DND-41 (cell line): ENCODE results near the gene TMEM214.

ENCODE experiments used
- ATAC-seq: fragments of 200-7000 bp; cut with Tn5 transposase; 3 replicates; pipeline ENCODE4 v1.9.1; 2021; ENCODE audit warnings: low read depth; ENCODE audit not compliant: insufficient read depth
- DNase-seq: peaks from one replicate; pipeline ENCODE4 v3.0.0-alpha.2; 2020
- H2AFZ ChIP-seq: 2 replicates; pipeline ENCODE4 v1.6.0; 2012; ENCODE audit warnings: low read depth, low read length
- H3K27ac ChIP-seq: 2 replicates; pipeline ENCODE4 v1.5.1; 2012; ENCODE audit warnings: low read length, inconsistent platforms
- H3K27me3 ChIP-seq: fragments of 200-600 bp; sonication (generic); 2 replicates; pipeline ENCODE4 v1.6.0; 2012; ENCODE audit warnings: low read length, mild to moderate bottlenecking, inconsistent platforms; ENCODE audit not compliant: insufficient read depth, poor library complexity
- H3K36me3 ChIP-seq: 2 replicates; pipeline ENCODE4 v1.5.1; 2012; ENCODE audit warnings: low read length, inconsistent platforms; ENCODE audit not compliant: insufficient read depth
- H3K4me1 ChIP-seq: 2 replicates; pipeline ENCODE4 v1.5.1; 2012; ENCODE audit warnings: mild to moderate bottlenecking, low read length; ENCODE audit not compliant: insufficient read depth
- H3K4me2 ChIP-seq: 2 replicates; pipeline ENCODE4 v1.6.0; 2012; ENCODE audit warnings: mild to moderate bottlenecking, moderate library complexity, low read length, inconsistent platforms; ENCODE audit not compliant: insufficient read depth
- H3K4me3 ChIP-seq, 2 experiments: fragments of 200-600 bp in 1 of 2; shearing (Covaris generic) in 1 of 2; 2 replicates each; pipeline ENCODE4 v1.5.1; 2012 to 2016; ENCODE audit warnings: inconsistent platforms in 2 of 2, low read length in 2 of 2, mild to moderate bottlenecking in 2 of 2, low read depth in 1 of 2, moderate library complexity in 1 of 2
- H3K79me2 ChIP-seq: 2 replicates; pipeline ENCODE4 v1.6.0; 2012; ENCODE audit warnings: low read length, inconsistent platforms; ENCODE audit not compliant: insufficient read depth
- H3K9ac ChIP-seq: 2 replicates; pipeline ENCODE4 v1.6.0; 2012; ENCODE audit warnings: low read depth, mild to moderate bottlenecking, inconsistent platforms, low read length, moderate library complexity
- H3K9me3 ChIP-seq: 2 replicates; pipeline ENCODE4 v1.5.1; 2012; ENCODE audit warnings: low read length, moderate library complexity, mild to moderate bottlenecking, inconsistent platforms; ENCODE audit not compliant: insufficient read depth, severe bottlenecking
- H4K20me1 ChIP-seq: 2 replicates; pipeline ENCODE4 v1.6.0; 2012; ENCODE audit warnings: low read length; ENCODE audit not compliant: insufficient read depth
- EZH2 ChIP-seq: IDR thresholded peaks from 3 replicates; pipeline ENCODE4 v1.6.1; 2012; ENCODE audit warnings: borderline replicate concordance, low read depth, mild to moderate bottlenecking, moderate library complexity, low read length, inconsistent platforms; ENCODE audit not compliant: severe bottlenecking
- TF ChIP-seq, protein P1 (sequence below): IDR thresholded peaks from 2 replicates; pipeline ENCODE4 v1.5.1; 2012; ENCODE audit warnings: borderline replicate concordance, low read length, moderate library complexity, mild to moderate bottlenecking; ENCODE audit not compliant: poor library complexity, severe bottlenecking; ENCODE audit errors: extremely low read depth

Gene TMEM214

DNA sequence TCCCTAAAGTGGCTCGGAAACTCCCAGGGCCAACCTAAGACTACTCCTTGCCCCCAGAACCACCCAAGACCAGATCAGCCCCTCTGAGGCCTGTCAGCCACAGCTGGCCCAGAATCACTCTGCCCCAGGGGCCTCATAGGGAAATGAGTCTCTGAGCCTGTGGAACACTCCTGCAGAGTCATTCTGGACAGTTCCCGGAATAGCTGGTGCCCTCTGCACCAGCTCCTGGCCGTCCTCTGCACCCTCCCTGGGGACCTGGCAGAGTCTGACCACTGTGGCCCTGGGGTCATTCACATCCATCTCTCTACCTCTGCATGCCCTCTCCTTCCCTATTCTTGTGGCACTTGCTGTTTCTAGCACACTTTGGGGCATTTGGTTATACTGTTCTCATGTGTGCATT is 14.6 kb upstream of the TMEM214 start:
- Histone ChIP-seq H3K9ac (no peak overlapping the region), H3K9me3 (no peaks in the 10 kb centered on the region), H3K79me2 (no peaks in the 10 kb centered on the region), H3K4me3 (no peak overlapping the region), H2AFZ (no peak overlapping the region), H3K27me3 (peaks cover 5% of the 10 kb centered on the region), H3K36me3 (no peaks in the 10 kb centered on the region), H3K27ac (no peak overlapping the region), H3K4me2 (no peak overlapping the region), H4K20me1 (no peaks in the 10 kb centered on the region), H3K4me1 (peaks cover 5% of the 10 kb centered on the region)
- no peak for DNase-seq
- TF ChIP-seq EZH2 = no peak
- TF ChIP-seq, protein P1, sequence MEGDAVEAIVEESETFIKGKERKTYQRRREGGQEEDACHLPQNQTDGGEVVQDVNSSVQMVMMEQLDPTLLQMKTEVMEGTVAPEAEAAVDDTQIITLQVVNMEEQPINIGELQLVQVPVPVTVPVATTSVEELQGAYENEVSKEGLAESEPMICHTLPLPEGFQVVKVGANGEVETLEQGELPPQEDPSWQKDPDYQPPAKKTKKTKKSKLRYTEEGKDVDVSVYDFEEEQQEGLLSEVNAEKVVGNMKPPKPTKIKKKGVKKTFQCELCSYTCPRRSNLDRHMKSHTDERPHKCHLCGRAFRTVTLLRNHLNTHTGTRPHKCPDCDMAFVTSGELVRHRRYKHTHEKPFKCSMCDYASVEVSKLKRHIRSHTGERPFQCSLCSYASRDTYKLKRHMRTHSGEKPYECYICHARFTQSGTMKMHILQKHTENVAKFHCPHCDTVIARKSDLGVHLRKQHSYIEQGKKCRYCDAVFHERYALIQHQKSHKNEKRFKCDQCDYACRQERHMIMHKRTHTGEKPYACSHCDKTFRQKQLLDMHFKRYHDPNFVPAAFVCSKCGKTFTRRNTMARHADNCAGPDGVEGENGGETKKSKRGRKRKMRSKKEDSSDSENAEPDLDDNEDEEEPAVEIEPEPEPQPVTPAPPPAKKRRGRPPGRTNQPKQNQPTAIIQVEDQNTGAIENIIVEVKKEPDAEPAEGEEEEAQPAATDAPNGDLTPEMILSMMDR = no peak
- no peak for ATAC-seq

DNA sequence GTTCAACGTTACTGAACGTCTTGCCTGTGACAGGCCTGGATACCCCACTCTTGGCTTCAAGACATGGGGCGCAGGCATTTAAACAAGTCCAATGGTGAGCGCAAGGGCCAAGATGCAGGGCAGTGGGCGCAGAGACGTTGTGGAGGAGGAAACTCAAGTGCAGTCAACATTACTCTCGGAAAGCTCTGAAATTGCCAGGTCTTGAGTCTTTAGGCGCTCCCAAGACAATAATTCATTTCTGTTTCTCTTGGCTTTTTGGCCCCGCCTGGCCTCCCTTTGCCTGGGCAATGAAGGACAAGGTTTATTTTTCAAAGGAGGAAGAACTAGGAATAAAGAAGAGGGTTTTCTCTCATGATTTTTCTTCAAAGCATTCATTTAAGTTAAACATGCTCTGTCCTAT is 13.3 kb upstream of the TMEM214 start:
- Histone ChIP-seq H3K9me3 (no peaks in the 10 kb centered on the region), H3K4me1 (peaks cover 5% of the 10 kb centered on the region), H3K27ac (no peak overlapping the region), H2AFZ (no peak overlapping the region), H3K36me3 (no peaks in the 10 kb centered on the region; the same call in 1 of the 2 replicates), H3K27me3 (no peaks in the 10 kb centered on the region), H3K4me2 (no peak overlapping the region), H3K79me2 (no peaks in the 10 kb centered on the region), H4K20me1 (no peaks in the 10 kb centered on the region), H3K9ac (no peak overlapping the region), H3K4me3 (no peak overlapping the region)
- ATAC-seq = no peak
- DNase-seq = no peak
- TF ChIP-seq, protein P1 = no peak
- TF ChIP-seq EZH2 = no peak

DNA sequence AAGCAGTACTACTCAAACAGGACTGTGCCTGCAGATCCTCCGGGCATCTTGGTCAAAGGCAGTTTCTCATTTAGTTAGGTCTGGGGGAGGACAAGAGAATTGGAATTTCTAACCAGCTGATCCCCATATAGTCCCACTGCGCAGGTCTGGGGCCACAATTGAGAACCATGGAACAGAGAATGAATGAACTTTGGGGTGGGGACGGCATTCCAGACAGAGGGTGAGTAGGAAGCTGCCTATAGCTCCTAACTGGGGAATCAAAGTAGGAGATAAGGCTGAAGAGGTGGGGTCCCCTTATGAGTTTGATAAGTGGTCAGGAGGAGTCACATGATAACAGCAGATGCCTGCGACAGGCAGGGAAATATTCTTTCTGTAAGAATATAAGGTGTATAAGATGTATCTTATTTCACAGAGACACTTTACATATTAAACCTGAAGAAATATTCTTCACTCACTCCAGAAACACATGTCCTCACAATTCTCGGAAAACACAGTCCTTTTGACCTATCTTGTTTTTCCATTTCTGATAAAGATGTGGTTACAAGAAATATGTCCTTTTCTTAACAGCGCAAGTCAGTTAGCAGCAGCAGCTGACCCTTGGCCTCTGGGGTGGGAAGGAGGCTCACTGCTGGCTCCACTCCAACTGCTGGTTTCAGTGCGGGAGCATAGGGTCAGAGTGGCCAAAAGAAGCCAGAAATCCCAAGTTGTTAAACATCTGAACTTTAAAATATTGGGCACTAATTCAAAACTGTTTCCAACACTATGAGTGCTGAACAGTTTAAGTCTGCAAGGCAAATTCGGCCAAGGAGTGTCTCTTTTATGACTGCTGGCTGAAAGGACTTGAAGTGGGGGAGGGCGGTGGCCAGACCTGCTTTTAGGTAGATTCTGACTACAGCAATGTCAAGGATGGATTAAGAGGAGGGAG is 12.6 kb upstream of the TMEM214 start:
- no peak overlapping the region for H3K4me3 ChIP-seq
- no peak overlapping the region for H3K27ac ChIP-seq
- no peak for TF ChIP-seq EZH2
- TF ChIP-seq, protein P1 = no peak
- no peaks in the 10 kb centered on the region for H3K27me3 ChIP-seq
- no peaks in the 10 kb centered on the region for H3K79me2 ChIP-seq
- ATAC-seq = no peak
- H3K4me1 ChIP-seq = peaks cover 5% of the 10 kb centered on the region
- H3K9me3 ChIP-seq = no peaks in the 10 kb centered on the region
- DNase-seq = no peak
- H3K36me3 ChIP-seq = no peaks in the 10 kb centered on the region; the same call in 1 of the 2 replicates
- H3K4me2 ChIP-seq = no peak overlapping the region
- no peak overlapping the region for H3K9ac ChIP-seq
- H2AFZ ChIP-seq = no peak overlapping the region
- H4K20me1 ChIP-seq = no peaks in the 10 kb centered on the region
